DMS114 treated with DMSO at 0.1 percent for 48 hours (cell line): ENCODE results near the gene PKDCC.

ENCODE experiments used
- DNase-seq: peaks from one replicate; lab custom pipeline; 2025; ENCODE audit not compliant: unreplicated experiment; lab: John Stamatoyannopoulos, UW

Gene PKDCC

DNA sequence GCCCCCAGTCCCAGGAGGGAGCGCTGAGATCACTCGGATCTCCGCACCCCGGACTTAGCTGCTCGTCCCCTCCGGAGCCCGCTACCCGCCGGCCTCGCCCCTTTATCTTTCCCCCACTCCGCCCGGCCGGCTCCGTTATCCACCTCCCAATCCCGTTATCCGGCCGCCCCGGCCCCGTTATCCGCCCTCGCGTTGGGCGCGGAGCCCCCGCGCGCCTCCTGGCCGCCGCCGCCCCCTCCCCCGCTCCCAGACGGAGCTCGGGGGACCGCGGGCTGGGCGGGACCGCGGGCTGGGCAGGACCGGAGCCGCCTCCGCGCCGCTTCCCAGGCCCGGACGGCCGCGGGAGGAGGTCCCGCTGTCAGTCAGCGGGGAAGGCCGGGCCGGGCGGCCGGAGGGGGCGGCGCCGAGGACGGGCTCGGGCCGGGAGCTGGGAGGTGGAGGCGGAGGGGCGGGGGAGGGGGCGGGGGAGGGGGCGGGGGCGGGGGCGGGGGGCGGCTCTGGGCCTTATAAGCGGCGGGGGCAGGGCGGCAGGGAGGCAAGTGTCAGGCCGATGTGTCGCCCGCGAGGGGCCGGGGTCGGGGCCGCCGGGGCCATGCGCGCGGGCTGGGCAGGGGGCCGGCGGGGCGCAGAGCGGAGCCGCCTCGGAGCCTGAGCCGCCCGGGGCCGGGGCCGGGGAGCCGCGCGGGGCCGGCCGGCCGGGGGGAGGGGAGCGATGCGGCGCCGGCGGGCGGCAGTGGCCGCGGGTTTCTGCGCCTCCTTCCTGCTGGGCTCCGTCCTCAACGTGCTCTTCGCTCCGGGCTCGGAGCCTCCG, at the start of gene PKDCC:
TSS of gene PKDCC (plus strand) at position 534 of the 811 bp plus-strand sequence. CDS start at position 713, 179 bp downstream.
- DNase-seq = peak; percentile 21

DNA sequence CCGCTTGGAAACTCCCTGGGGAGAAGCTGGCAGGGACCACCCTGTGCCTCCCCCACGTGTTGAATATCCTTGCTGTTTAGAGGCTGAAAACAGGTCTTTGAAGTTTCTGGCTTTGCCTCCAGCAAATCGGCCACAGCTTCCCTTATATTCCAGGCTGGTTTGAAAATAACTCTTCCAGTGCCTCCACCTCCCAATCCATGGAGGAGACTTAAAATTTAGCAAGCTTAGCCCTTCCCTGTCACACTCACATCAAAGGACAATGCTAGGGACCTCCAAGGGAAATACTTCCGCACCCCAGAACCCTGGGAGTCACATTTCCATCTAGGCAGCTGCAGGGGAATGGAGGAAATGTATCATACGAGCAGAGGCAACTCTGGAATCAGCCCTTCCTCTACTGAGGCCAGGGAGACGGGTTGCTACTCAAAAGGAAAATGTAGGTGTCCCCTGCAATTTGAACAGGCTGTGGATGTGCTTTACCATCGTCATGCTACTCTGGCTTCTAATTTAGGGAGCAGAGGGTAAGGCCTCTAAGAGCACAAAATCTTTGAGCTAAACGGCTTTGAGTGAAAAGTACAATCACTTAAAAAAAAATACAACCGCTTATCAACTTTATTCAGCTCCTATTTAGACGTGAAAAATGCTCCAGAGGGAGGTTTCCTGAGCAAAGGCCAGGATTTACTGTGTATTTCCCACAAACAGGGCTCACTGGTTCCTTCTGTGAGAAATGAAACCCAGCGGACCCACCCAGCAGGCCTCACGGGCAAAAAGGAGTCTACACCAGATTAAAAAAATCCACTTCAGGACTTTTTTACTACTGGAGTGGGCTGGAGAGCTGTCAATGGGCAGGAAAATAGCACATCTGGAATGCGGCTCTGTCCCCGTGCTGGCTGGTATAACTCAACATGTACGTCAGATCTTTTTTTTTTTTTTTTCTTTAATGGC, 49.4 kb upstream of the PKDCC start:
- DNase-seq = no peak

DNA sequence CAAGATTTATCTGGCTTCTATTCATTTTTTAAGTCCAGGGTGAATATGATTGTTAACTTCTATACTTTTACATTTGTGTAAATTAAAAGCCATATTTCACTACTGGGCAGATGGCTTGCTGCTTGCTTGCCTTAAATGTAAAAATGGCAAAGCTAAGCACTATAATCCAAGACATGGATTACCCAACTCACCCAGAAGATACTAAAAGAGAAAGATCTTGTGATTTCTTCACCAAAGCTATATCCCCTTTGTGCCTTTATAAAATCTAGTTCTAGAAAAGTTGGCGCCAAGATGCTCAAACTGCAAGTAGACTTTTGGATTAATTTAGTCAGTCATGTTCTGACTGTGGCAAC, 48.7 kb upstream of the PKDCC start:
- DNase-seq = no peak

GRCh38 chr2:41999592-42000281, 48.1 kb upstream of the PKDCC start:
- no peak for DNase-seq

- no peak for DNase-seq
Observed at GRCh38 chr2:42001711-42002201, 46.1 kb upstream of the PKDCC start.

- no peak for DNase-seq
Observed at GRCh38 chr2:42007551-42007950, 40.3 kb upstream of the PKDCC start.

GRCh38 chr2:42008241-42008921, 39.4 kb upstream of the PKDCC start:
- no peak for DNase-seq

DNA sequence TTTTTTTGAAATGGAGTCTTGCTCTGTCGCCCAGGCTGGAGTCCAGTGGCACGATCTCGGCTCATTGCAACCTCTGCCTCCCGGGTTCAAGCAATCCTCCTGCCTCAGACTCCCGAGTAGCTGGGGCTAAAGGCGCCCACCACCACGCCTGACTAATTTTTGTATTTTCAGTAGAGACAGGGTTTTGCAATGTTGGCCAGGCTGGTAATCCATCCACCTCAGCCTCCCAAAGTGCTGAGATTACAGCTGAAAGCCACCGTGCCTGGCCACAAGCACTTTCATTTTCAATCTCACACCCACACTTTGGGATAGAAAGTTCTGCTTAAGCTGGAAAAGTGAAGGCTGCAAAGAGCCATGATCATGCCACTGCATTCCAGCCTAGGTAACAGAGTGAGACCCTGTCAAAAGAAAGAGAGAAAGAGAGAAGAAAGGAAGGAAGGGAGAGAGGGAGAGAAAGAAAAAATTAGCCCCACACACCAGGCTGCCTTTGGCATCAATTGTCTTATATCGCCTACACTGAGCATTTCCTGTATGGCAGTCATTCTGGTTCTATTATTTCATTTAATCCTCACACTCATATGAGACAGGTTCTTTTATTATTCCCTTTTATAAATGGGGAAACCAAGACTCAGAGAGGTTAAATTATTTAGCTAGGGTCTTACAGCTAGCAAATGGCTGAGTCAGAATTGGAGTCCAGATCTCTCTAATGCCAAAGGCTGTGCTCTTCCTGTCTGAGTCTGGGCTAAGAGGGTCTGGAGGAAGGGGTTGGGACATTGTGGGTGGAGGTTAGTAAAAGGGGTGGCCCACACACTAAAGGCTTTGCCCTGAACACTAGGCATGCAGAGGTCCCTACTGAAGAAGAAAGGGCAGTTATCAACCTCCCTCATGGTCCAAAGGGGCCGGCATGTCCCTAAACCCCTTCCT, 37.9 kb upstream of the PKDCC start:
- DNase-seq = no peak

- no peak for DNase-seq
Observed at GRCh38 chr2:42010743-42011298, 37.0 kb upstream of the PKDCC start.

DNA sequence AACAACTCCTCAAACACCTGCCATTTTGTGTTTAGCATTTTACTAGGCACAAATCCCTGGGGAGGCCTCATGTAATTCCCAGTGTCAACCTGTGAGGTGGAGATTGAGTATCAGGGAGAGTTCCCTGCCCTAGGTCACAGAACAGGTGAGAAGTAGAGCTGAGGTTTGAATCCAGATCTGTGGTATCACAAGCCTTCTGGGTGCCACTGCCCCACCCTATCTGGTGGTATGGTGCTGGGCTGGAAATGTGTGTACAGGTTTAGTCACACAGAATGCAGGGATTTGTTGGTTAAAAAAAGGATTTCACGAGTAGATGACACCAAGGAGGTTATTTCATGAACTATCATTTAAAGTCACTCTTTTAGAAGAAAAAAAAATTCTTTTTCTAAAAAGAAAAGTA, 35.7 kb upstream of the PKDCC start:
- DNase-seq = no peak

GRCh38 chr2:42012651-42013050, 35.2 kb upstream of the PKDCC start:
- DNase-seq = no peak

DNA sequence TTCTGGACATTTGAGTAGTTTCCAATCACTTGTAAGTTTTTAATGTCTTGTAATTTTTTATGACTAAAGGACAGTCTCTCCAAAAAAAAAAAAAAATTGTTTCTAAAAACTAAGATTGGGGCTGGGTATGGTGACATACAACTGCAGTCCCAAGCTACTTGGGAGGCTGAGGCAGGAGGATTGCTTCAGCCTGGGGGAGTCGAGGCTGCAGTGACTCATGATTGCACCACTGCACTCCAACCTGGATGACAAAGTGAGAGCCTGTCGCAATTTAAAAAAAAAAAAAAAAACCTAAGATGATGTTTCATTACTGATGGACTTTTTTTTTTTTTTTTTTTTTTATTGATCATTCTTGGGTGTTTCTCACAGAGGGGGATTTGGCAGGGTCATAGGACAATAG, 34.4 kb upstream of the PKDCC start:
- DNase-seq = no peak

GRCh38 chr2:42021464-42021863, 26.4 kb upstream of the PKDCC start:
- DNase-seq = no peak

GRCh38 chr2:42025151-42025582, 22.7 kb upstream of the PKDCC start:
- no peak for DNase-seq

DNA sequence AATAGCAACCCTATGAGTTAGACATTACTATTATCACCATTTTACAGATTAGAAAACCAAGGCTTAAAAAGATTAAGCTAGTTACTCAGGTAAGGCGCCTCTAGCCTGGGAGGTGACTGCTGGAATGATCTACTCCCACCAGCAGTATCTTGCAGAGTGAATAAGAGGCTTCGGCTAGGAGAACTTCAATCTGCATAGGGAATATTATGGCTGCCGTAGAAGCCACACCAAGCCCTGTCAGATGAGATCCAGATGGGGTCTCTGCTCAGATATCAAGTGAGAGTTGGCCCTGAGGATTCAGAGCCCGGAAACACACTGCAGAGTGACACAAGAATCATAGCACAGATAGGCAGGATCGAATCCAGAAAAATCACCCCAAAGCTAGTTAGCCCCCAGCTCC, 21.5 kb upstream of the PKDCC start:
- DNase-seq = no peak

- no peak for DNase-seq
Observed at GRCh38 chr2:42028571-42029148, 19.2 kb upstream of the PKDCC start.

GRCh38 chr2:42029171-42029570, 18.6 kb upstream of the PKDCC start:
- no peak for DNase-seq

DNA sequence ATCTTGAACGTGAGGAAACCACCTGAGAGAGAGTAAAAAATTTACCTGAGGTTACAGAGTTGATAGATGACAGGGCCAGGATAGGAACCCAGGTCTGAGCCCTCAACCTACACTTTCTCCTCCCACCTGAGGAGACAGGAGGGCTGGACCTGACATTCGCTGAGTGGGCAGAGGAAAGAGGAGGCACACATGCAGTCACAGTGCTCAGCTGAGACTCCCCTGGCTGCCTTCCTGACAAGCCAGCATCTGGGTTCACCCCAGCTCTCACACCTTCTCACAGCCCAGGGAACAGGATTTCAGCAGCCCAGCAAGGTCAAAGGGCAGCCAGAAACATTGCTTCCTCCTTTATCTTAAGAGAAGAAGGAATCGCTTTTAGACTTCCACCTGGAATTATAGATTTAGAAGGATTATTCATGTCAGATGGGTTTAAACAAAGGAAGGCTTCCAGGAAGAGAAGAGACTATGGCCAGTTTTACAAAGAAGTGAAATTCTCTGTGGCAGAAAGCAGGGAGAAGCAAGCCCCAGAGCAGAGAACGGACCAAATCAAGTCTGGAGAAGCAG, 18.1 kb upstream of the PKDCC start:
- DNase-seq = no peak
